Measurements from ENCODE around the gene CRYBG1.
A peak's percentile ranks its signal among the peaks of the same experiment; 100 is the strongest.

CRYBG1 gene

GRCh38 chr6:106430466-106430865 is 69.9 kb downstream of the CRYBG1 start:
- no peak for DNase-seq (ENCODE audit: insufficient read length, low spot score)
- FAIRE-seq = no peak
- TF ChIP-seq POLR2A (IDR thresholded peaks at IDR 0.05; ENCODE audit: low read depth, low read length) = no peak
- TF ChIP-seq TAF1 (IDR thresholded peaks at IDR 0.05; ENCODE audit: low read depth, low read length) = no peak
- TF ChIP-seq POLR2AphosphoS5 (IDR thresholded peaks at IDR 0.05; ENCODE audit: low read depth, low read length) = no peak
- TF ChIP-seq POU2F2 (IDR thresholded peaks at IDR 0.05; ENCODE audit: low read depth, low read length) = no peak
- TF ChIP-seq SPI1 (IDR thresholded peaks at IDR 0.05; ENCODE audit: low read depth, low read length) = no peak
- TF ChIP-seq PAX5 (IDR thresholded peaks at IDR 0.05; ENCODE audit: insufficient read depth, low read length, severe bottlenecking) = no peak

GRCh38 chr6:106431405-106431804 is 70.9 kb downstream of the CRYBG1 start:
- no peak for TF ChIP-seq TAF1 (IDR thresholded peaks at IDR 0.05; ENCODE audit: low read depth, low read length)
- TF ChIP-seq PAX5 (IDR thresholded peaks at IDR 0.05; ENCODE audit: insufficient read depth, low read length, severe bottlenecking) = no peak
- TF ChIP-seq POLR2AphosphoS5 (IDR thresholded peaks at IDR 0.05; ENCODE audit: low read depth, low read length) = no peak
- TF ChIP-seq SPI1 (IDR thresholded peaks at IDR 0.05; ENCODE audit: low read depth, low read length) = no peak
- TF ChIP-seq POU2F2 (IDR thresholded peaks at IDR 0.05; ENCODE audit: low read depth, low read length) = no peak
- no peak for TF ChIP-seq POLR2A (IDR thresholded peaks at IDR 0.05; ENCODE audit: low read depth, low read length)
- no peak for FAIRE-seq
- no peak for DNase-seq (ENCODE audit: insufficient read length, low spot score)

GRCh38 chr6:106431972-106432371 is 71.5 kb downstream of the CRYBG1 start:
- TF ChIP-seq SPI1 (IDR thresholded peaks at IDR 0.05; ENCODE audit: low read depth, low read length) (no peak), POLR2A (IDR thresholded peaks at IDR 0.05; ENCODE audit: low read depth, low read length) (no peak), POLR2AphosphoS5 (IDR thresholded peaks at IDR 0.05; ENCODE audit: low read depth, low read length) (no peak), POU2F2 (IDR thresholded peaks at IDR 0.05; ENCODE audit: low read depth, low read length) (no peak), TAF1 (IDR thresholded peaks at IDR 0.05; ENCODE audit: low read depth, low read length) (no peak), PAX5 (IDR thresholded peaks at IDR 0.05; ENCODE audit: insufficient read depth, low read length, severe bottlenecking) (no peak)
- DNase-seq (ENCODE audit: insufficient read length, low spot score) = no peak
- no peak for FAIRE-seq

GRCh38 chr6:106434530-106434929 is 74.0 kb downstream of the CRYBG1 start:
- FAIRE-seq = no peak

GRCh38 chr6:106439459-106439858 is 78.9 kb downstream of the CRYBG1 start:
- DNase-seq (ENCODE audit: insufficient read length, low spot score) (no peak), FAIRE-seq (no peak)
- TF ChIP-seq PAX5 (IDR thresholded peaks at IDR 0.05; ENCODE audit: insufficient read depth, low read length, severe bottlenecking) = no peak

More at GRCh38 chr6:106434530-106434929, 74.0 kb downstream of the CRYBG1 start:
- TF ChIP-seq POU2F2 (IDR thresholded peaks at IDR 0.05; ENCODE audit: low read depth, low read length) = no peak
- no peak for TF ChIP-seq POLR2AphosphoS5 (IDR thresholded peaks at IDR 0.05; ENCODE audit: low read depth, low read length)
- TF ChIP-seq POLR2A (IDR thresholded peaks at IDR 0.05; ENCODE audit: low read depth, low read length) = no peak
- TF ChIP-seq PAX5 (IDR thresholded peaks at IDR 0.05; ENCODE audit: insufficient read depth, low read length, severe bottlenecking) = no peak
- no peak for TF ChIP-seq SPI1 (IDR thresholded peaks at IDR 0.05; ENCODE audit: low read depth, low read length)
- no peak for TF ChIP-seq TAF1 (IDR thresholded peaks at IDR 0.05; ENCODE audit: low read depth, low read length)
- DNase-seq (ENCODE audit: insufficient read length, low spot score) = no peak

GRCh38 chr6:106440546-106440945 is 80.0 kb downstream of the CRYBG1 start:
- TF ChIP-seq SPI1 (IDR thresholded peaks at IDR 0.05; ENCODE audit: low read depth, low read length) (no peak), POLR2AphosphoS5 (IDR thresholded peaks at IDR 0.05; ENCODE audit: low read depth, low read length) (no peak), PAX5 (IDR thresholded peaks at IDR 0.05; ENCODE audit: insufficient read depth, low read length, severe bottlenecking) (no peak), POU2F2 (IDR thresholded peaks at IDR 0.05; ENCODE audit: low read depth, low read length) (no peak), TAF1 (IDR thresholded peaks at IDR 0.05; ENCODE audit: low read depth, low read length) (no peak), POLR2A (IDR thresholded peaks at IDR 0.05; ENCODE audit: low read depth, low read length) (no peak)
- DNase-seq (ENCODE audit: insufficient read length, low spot score) (no peak), FAIRE-seq (no peak)

- no peak for FAIRE-seq
- DNase-seq (ENCODE audit: insufficient read length, low spot score) = no peak
- TF ChIP-seq POU2F2 (IDR thresholded peaks at IDR 0.05; ENCODE audit: low read depth, low read length) (no peak), POLR2AphosphoS5 (IDR thresholded peaks at IDR 0.05; ENCODE audit: low read depth, low read length) (no peak), SPI1 (IDR thresholded peaks at IDR 0.05; ENCODE audit: low read depth, low read length) (no peak), PAX5 (IDR thresholded peaks at IDR 0.05; ENCODE audit: insufficient read depth, low read length, severe bottlenecking) (no peak), TAF1 (IDR thresholded peaks at IDR 0.05; ENCODE audit: low read depth, low read length) (no peak), POLR2A (IDR thresholded peaks at IDR 0.05; ENCODE audit: low read depth, low read length) (no peak)
These were observed 81.9 kb downstream of the CRYBG1 start for GRCh38 chr6:106442395-106442794.

GRCh38 chr6:106444777-106445507 is 84.4 kb downstream of the CRYBG1 start:
- no peak for TF ChIP-seq SPI1 (IDR thresholded peaks at IDR 0.05; ENCODE audit: low read depth, low read length)
- TF ChIP-seq TAF1 (IDR thresholded peaks at IDR 0.05; ENCODE audit: low read depth, low read length) = no peak
- TF ChIP-seq POLR2A (IDR thresholded peaks at IDR 0.05; ENCODE audit: low read depth, low read length) = no peak
- TF ChIP-seq PAX5 (IDR thresholded peaks at IDR 0.05; ENCODE audit: insufficient read depth, low read length, severe bottlenecking) = no peak
- TF ChIP-seq POU2F2 (IDR thresholded peaks at IDR 0.05; ENCODE audit: low read depth, low read length) = no peak
- no peak for TF ChIP-seq POLR2AphosphoS5 (IDR thresholded peaks at IDR 0.05; ENCODE audit: low read depth, low read length)
- FAIRE-seq = peak; percentile 96
- peak; percentile 31 for DNase-seq (ENCODE audit: insufficient read length, low spot score)

- no peak for TF ChIP-seq PAX5 (IDR thresholded peaks at IDR 0.05; ENCODE audit: insufficient read depth, low read length, severe bottlenecking)
- FAIRE-seq = no peak
- no peak for DNase-seq (ENCODE audit: insufficient read length, low spot score)
These were observed 85.0 kb downstream of the CRYBG1 start for GRCh38 chr6:106445508-106445878.

GRCh38 chr6:106446287-106446885 is 85.9 kb downstream of the CRYBG1 start:
- DNase-seq (ENCODE audit: insufficient read length, low spot score) (no peak), FAIRE-seq (peak; percentile 70)
- TF ChIP-seq PAX5 (IDR thresholded peaks at IDR 0.05; ENCODE audit: insufficient read depth, low read length, severe bottlenecking) (no peak), POLR2A (IDR thresholded peaks at IDR 0.05; ENCODE audit: low read depth, low read length) (no peak), POU2F2 (IDR thresholded peaks at IDR 0.05; ENCODE audit: low read depth, low read length) (no peak), POLR2AphosphoS5 (IDR thresholded peaks at IDR 0.05; ENCODE audit: low read depth, low read length) (no peak), TAF1 (IDR thresholded peaks at IDR 0.05; ENCODE audit: low read depth, low read length) (no peak), SPI1 (IDR thresholded peaks at IDR 0.05; ENCODE audit: low read depth, low read length) (no peak)
